Measurements from ENCODE around the gene HIF1AN. TPM values are rescaled to one million over a fixed set of nuclear protein-coding genes. Genes with fewer than 3 reads are reported as not detected.

Gene HIF1AN
- total and polyA plus RNA-seq, 2 of the 8 experiments (the other 6 are each of a cell fraction or from before 2014, with no cell fraction given) = 10.9 to 62.8 TPM

- TF ChIP-seq KDM1A (IDR thresholded peaks at IDR 0.05; ENCODE audit: borderline replicate concordance, low read length) = no peak
- no peak for TF ChIP-seq RXRA (IDR thresholded peaks at IDR 0.05; ENCODE audit: insufficient read depth, low read depth, low read length)
- no peak for TF ChIP-seq CTBP2 (IDR thresholded peaks at IDR 0.05; ENCODE audit: borderline replicate concordance, insufficient read depth, insufficient read length, low read length)
- TF ChIP-seq TAF1 (IDR thresholded peaks at IDR 0.05; ENCODE audit: low read depth, low read length) = peak; percentile 85
- no peak for TF ChIP-seq CBX5 (IDR thresholded peaks at IDR 0.05; ENCODE audit: low read depth, low read length)
These were observed 6.1 kb upstream of the HIF1AN start, which contains the start of gene NDUFB8 (continued) for GRCh38 chr10:100529475-100530298.

Measured in H1 (cell line).